Coronary artery (tissue), 2 donors: ENCODE results near the gene PRR29.

Experiments
- DNase-seq: peaks from one replicate; pipeline ENCODE4 v3.0.0-alpha.2; 2017; ENCODE audit warnings: low spot score
- H3K27ac ChIP-seq, 2 donors: fragments of 200-600 bp; sonication (generic); one replicate each; pipeline ENCODE4 v1.5.1; 2016 to 2019
- H3K4me3 ChIP-seq: fragments of 200-600 bp; sonication (generic); 2 replicates; pipeline ENCODE4 v1.5.1; 2016; ENCODE audit warnings: mild to moderate bottlenecking, moderate library complexity
- CTCF ChIP-seq: fragments of 200-600 bp; sonication (generic); IDR thresholded peaks from one replicate; pipeline ENCODE4 v1.5.1; 2019; ENCODE audit warnings: antibody characterized with exemption

Gene PRR29

GRCh38 chr17:63966646-63967264, 31.4 kb upstream of the PRR29 start:
- Histone ChIP-seq H3K27ac (no peak overlapping the region), H3K4me3 (no peak overlapping the region)
- no peak for DNase-seq
- no peak for TF ChIP-seq CTCF

- Histone ChIP-seq H3K4me3 (no peak overlapping the region), H3K27ac (no peak overlapping the region)
- no peak for DNase-seq
- no peak for TF ChIP-seq CTCF
These were observed 30.2 kb upstream of the PRR29 start for GRCh38 chr17:63967953-63968352.

GRCh38 chr17:63969278-63969677, 28.9 kb upstream of the PRR29 start:
- no peak for TF ChIP-seq CTCF
- no peak for DNase-seq
- no peak overlapping the region for H3K4me3 ChIP-seq
- H3K27ac ChIP-seq: no peak overlapping the region

GRCh38 chr17:63972796-63973195, 25.4 kb upstream of the PRR29 start, which contains the start of gene SCN4A:
TSS of gene SCN4A (minus strand) at chr17:63972918. CDS start at chr17:63972841, 77 bp downstream.
- no peak within 1 kb of the TSS for H3K27ac ChIP-seq

GRCh38 chr17:63973247-63973646, 24.9 kb upstream of the PRR29 start:
- no peak overlapping the region for H3K4me3 ChIP-seq
- no peak overlapping the region for H3K27ac ChIP-seq
- DNase-seq: no peak
- no peak for TF ChIP-seq CTCF

More at GRCh38 chr17:63972796-63973195, 25.4 kb upstream of the PRR29 start, which contains the start of gene SCN4A:
- no peak within 1 kb of the TSS for H3K4me3 ChIP-seq
- DNase-seq: no peak
- no peak for TF ChIP-seq CTCF

GRCh38 chr17:63973930-63974593, 24.1 kb upstream of the PRR29 start:
- Histone ChIP-seq H3K27ac (no peak overlapping the region), H3K4me3 (no peak overlapping the region)
- no peak for TF ChIP-seq CTCF
- no peak for DNase-seq
